Neural cell (in vitro differentiated cells): ENCODE data around the gene SLC25A15.

Experiments
- POLR2AphosphoS5 ChIP-seq: IDR thresholded peaks from 2 replicates; pipeline ENCODE4 v1.6.1; 2012
- TF ChIP-seq, protein P1 (sequence below): fragments of 450-650 bp; IDR thresholded peaks from 2 replicates; pipeline ENCODE4 v1.5.1; 2014; ENCODE audit warnings: antibody characterized with exemption, mild to moderate bottlenecking, moderate library complexity; ENCODE audit not compliant: poor library complexity, severe bottlenecking

DNA sequence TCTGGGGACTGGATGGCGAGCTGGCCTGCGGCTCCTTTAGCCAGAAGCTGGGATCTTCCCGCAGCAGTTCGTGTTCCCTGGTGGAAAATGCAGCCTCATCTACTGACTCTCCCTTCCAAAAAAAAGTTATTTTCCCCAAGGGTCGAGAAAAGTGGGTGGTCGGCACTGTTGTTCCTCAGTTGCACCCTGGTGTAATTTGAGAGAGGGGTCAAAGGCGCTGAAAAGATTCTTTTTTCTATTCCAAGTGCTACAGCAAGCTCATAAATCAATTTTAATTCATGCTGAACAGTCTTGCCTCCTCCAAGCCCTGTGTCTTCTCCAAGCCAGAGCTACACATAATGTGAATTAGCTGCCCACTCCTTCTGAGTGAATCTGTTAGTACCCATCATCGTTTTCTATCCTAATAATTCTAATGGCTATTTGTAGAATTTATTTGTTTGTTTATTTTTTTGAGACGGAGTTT lies 774 bp downstream of the SLC25A15 start:
- TF ChIP-seq, protein P1, sequence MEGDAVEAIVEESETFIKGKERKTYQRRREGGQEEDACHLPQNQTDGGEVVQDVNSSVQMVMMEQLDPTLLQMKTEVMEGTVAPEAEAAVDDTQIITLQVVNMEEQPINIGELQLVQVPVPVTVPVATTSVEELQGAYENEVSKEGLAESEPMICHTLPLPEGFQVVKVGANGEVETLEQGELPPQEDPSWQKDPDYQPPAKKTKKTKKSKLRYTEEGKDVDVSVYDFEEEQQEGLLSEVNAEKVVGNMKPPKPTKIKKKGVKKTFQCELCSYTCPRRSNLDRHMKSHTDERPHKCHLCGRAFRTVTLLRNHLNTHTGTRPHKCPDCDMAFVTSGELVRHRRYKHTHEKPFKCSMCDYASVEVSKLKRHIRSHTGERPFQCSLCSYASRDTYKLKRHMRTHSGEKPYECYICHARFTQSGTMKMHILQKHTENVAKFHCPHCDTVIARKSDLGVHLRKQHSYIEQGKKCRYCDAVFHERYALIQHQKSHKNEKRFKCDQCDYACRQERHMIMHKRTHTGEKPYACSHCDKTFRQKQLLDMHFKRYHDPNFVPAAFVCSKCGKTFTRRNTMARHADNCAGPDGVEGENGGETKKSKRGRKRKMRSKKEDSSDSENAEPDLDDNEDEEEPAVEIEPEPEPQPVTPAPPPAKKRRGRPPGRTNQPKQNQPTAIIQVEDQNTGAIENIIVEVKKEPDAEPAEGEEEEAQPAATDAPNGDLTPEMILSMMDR = no peak
- TF ChIP-seq POLR2AphosphoS5 = no peak
